Measurements from ENCODE around the gene MAGEL2. TPM values are rescaled to one million over a fixed set of nuclear protein-coding genes. Genes with fewer than 3 reads are reported as not detected.

The MAGEL2 gene
- total and polyA plus RNA-seq, 2 of the 4 experiments (the other 2 are of a cell fraction), result 0.18 to 0.29 TPM

DNA sequence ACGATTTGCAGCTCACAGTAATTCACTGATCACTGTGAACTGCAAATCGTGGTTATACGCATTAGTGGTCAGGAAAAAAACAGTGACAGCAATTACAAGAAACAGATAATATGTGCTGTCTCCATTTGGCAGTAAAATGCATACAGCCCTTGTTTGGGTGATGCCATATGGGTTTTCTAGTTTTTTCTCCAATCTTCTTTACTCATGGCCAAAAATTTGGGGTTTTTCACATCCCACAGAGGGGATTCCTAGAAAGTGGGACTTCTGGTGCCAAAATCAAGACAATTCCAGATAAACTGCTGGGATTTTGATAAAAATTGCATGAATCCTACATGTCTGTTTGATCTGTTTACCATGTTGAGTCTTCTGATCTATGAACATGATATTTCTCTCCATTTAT lies 23.8 kb upstream of the MAGEL2 start:
- Histone ChIP-seq H3K9me3 (ENCODE audit: control insufficient read depth, insufficient read depth, low read length) (no peaks in the 10 kb centered on the region), H2AFZ (replicated peaks; ENCODE audit: low read length, poor library complexity) (no peak overlapping the region), H2BK5ac (ENCODE audit: low read depth, low read length, poor library complexity, severe bottlenecking) (no peak overlapping the region), H2BK20ac (ENCODE audit: low read depth, low read length) (no peak overlapping the region), H3K4ac (ENCODE audit: low read depth, low read length) (no peak overlapping the region), H3K14ac (replicated peaks; ENCODE audit: low read depth, low read length) (no peak overlapping the region), H2AK5ac (ENCODE audit: low read depth, low read length) (no peak overlapping the region), H2BK120ac (ENCODE audit: low read depth, low read length) (no peak overlapping the region), H3K9ac (ENCODE audit: low read depth, low read length) (no peak overlapping the region), H3K9me1 (ENCODE audit: insufficient read depth, low read length) (no peaks in the 10 kb centered on the region), H3K27ac (ENCODE audit: insufficient read depth, low read length) (no peak overlapping the region), H3K56ac (ENCODE audit: extremely low read depth, insufficient read depth, low read length) (no peak overlapping the region), H3K79me1 (ENCODE audit: low read depth in 1 of 2, low read length in 2 of 2) (no peaks in the 10 kb centered on the region), H4K91ac (ENCODE audit: insufficient read depth, low read depth, low read length) (no peak overlapping the region), H4K20me1 (ENCODE audit: insufficient read depth, low read length) (no peaks in the 10 kb centered on the region), H3K4me2 (ENCODE audit: low read depth, low read length) (no peak overlapping the region), H4K5ac (ENCODE audit: low read depth, low read length) (no peak overlapping the region), H3K4me1 (ENCODE audit: control insufficient read depth, insufficient read depth, low read length) (no peaks in the 10 kb centered on the region), H3K23ac (ENCODE audit: low read depth, low read length) (no peak overlapping the region), H4K8ac (ENCODE audit: low read depth in 2 of 2, low read length in 2 of 2) (no peak overlapping the region), H3K18ac (ENCODE audit: low read depth, low read length) (no peak overlapping the region), H2AK9ac (replicated peaks; ENCODE audit: low read depth, low read length, poor library complexity) (no peak overlapping the region), H3K36me3 (ENCODE audit: control insufficient read depth, insufficient read depth, low read length) (no peaks in the 10 kb centered on the region), H3K27me3 (ENCODE audit: control insufficient read depth, insufficient read depth, low read length) (no peaks in the 10 kb centered on the region), H3K4me3 (ENCODE audit: insufficient read depth, low read depth, low read length) (no peak overlapping the region), H2BK15ac (ENCODE audit: low read depth, low read length) (no peak overlapping the region)
- BruUV-seq (replicated peaks), result no TSS peak
- DNase-seq (no peak), ATAC-seq (ENCODE audit: low read depth) (no peak)
- ChIA-PET CTCF (no interaction called here), POLR2A (ENCODE audit: unreplicated experiment) (no interaction called here)
- dilution Hi-C loops (cut with HindIII; ENCODE audit: low sequenced_read_pairs, unreplicated experiment), result no loop called here
- no CpG with 5 or more reads among the region's 3 CpGs for WGBS, 2 experiments (ENCODE audit: extremely low coverage in 2 of 2, insufficient read length in 1 of 2)
- intact Hi-C loops (cut with micrococcal nuclease), result no loop called here
- in situ Hi-C loops (cut with MboI; ENCODE audit: low sequenced_read_pairs), result no loop called here
- TF ChIP-seq NFE2L2 (IDR thresholded peaks at IDR 0.05; ENCODE audit: low read depth, low read length) (no peak), FOS (IDR thresholded peaks at IDR 0.05; ENCODE audit: low read depth, low read length) (no peak), BHLHE40 (IDR thresholded peaks at IDR 0.05; ENCODE audit: low read depth, low read length) (no peak), MAZ (IDR thresholded peaks at IDR 0.05; ENCODE audit: borderline replicate concordance, low read depth, low read length) (no peak), RCOR1 (IDR thresholded peaks at IDR 0.05; ENCODE audit: insufficient replicate concordance, low read length) (no peak), MAFK (IDR thresholded peaks at IDR 0.05; ENCODE audit: low read depth, low read length) (no peak), MXI1 (IDR thresholded peaks at IDR 0.05; ENCODE audit: borderline replicate concordance, low read depth, low read length) (no peak), RAD21 (IDR thresholded peaks at IDR 0.05; ENCODE audit: low read length) (no peak), SMC3 (IDR thresholded peaks at IDR 0.05; ENCODE audit: low read depth, low read length) (no peak), CEBPB (IDR thresholded peaks at IDR 0.05; ENCODE audit: low read depth, low read length) (no peak), POLR2A (IDR thresholded peaks at IDR 0.05; ENCODE audit: low read depth, low read length) (no peak), RFX5 (IDR thresholded peaks at IDR 0.05; ENCODE audit: low read depth, low read length) (no peak), CHD1 (IDR thresholded peaks at IDR 0.05; ENCODE audit: low read depth, low read length) (no peak)
- TF ChIP-seq, protein P1, sequence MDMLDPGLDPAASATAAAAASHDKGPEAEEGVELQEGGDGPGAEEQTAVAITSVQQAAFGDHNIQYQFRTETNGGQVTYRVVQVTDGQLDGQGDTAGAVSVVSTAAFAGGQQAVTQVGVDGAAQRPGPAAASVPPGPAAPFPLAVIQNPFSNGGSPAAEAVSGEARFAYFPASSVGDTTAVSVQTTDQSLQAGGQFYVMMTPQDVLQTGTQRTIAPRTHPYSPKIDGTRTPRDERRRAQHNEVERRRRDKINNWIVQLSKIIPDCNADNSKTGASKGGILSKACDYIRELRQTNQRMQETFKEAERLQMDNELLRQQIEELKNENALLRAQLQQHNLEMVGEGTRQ (IDR thresholded peaks at IDR 0.05; ENCODE audit: low read depth, low read length), result no peak
- TF ChIP-seq, protein P2, sequence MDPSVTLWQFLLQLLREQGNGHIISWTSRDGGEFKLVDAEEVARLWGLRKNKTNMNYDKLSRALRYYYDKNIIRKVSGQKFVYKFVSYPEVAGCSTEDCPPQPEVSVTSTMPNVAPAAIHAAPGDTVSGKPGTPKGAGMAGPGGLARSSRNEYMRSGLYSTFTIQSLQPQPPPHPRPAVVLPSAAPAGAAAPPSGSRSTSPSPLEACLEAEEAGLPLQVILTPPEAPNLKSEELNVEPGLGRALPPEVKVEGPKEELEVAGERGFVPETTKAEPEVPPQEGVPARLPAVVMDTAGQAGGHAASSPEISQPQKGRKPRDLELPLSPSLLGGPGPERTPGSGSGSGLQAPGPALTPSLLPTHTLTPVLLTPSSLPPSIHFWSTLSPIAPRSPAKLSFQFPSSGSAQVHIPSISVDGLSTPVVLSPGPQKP (IDR thresholded peaks at IDR 0.05; ENCODE audit: borderline replicate concordance, low read depth, low read length), result no peak
- TF ChIP-seq, protein P3, sequence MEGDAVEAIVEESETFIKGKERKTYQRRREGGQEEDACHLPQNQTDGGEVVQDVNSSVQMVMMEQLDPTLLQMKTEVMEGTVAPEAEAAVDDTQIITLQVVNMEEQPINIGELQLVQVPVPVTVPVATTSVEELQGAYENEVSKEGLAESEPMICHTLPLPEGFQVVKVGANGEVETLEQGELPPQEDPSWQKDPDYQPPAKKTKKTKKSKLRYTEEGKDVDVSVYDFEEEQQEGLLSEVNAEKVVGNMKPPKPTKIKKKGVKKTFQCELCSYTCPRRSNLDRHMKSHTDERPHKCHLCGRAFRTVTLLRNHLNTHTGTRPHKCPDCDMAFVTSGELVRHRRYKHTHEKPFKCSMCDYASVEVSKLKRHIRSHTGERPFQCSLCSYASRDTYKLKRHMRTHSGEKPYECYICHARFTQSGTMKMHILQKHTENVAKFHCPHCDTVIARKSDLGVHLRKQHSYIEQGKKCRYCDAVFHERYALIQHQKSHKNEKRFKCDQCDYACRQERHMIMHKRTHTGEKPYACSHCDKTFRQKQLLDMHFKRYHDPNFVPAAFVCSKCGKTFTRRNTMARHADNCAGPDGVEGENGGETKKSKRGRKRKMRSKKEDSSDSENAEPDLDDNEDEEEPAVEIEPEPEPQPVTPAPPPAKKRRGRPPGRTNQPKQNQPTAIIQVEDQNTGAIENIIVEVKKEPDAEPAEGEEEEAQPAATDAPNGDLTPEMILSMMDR (conservative IDR thresholded peaks at IDR 0.05; ENCODE audit: low read depth, low read length), result no peak
